Measurements from ENCODE around the gene METRN. TPM values are rescaled to one million over a fixed set of nuclear protein-coding genes. Genes with fewer than 3 reads are reported as not detected.
"Not testable (repeated sequence)": the region's sequence is repeated elsewhere in the genome, so short reads cannot be mapped to it uniquely, and the experiment has no call there.

The METRN gene
- total RNA-seq, 4 donors from 2014 or later = 10.0 to 30.9 (median 15.8) TPM

DNA sequence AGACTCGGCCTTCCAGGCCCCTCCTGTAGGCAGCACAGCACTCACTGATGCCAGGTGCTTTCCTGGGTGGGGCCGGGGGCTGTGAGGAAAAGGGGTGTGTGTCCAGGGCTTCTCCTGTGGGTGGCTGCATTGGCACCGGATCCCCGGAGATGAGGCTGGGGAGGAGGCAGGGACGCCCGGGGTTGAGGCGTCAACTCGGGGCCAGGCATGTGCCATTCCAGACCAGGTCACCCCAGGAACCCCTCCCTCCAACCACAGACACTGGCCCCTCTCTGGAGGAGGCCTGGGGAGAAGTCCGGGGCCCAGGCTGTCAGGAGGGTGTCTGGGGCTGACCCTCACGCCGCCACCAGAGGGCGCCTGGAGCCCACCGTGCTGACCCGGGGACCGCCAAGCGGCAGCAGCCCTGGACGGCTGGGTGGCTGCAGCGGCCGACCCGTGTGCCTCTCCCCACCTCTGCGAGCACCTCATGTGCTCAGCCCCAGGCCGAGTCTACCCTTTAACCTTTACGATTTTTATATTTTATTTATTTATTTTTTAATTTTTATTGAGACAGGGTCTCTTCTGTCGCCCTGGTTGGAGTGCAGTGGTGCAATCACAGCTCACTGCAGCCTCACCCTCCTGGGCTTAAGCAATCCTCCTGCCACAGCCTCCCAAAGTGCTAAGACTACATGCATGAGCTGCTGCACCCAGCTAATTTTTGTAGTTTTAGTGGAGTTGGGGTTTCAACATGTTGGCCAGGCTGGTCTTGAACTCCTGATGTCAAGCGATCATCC, 3.2 kb upstream of the METRN start:
- peaks cover 79% of the 10 kb centered on the region for H3K27me3 ChIP-seq
- TF ChIP-seq POLR2A (IDR thresholded peaks at IDR 0.05) = no peak
- no peak for TF ChIP-seq EP300 (IDR thresholded peaks at IDR 0.05)
- TF ChIP-seq, protein P1, sequence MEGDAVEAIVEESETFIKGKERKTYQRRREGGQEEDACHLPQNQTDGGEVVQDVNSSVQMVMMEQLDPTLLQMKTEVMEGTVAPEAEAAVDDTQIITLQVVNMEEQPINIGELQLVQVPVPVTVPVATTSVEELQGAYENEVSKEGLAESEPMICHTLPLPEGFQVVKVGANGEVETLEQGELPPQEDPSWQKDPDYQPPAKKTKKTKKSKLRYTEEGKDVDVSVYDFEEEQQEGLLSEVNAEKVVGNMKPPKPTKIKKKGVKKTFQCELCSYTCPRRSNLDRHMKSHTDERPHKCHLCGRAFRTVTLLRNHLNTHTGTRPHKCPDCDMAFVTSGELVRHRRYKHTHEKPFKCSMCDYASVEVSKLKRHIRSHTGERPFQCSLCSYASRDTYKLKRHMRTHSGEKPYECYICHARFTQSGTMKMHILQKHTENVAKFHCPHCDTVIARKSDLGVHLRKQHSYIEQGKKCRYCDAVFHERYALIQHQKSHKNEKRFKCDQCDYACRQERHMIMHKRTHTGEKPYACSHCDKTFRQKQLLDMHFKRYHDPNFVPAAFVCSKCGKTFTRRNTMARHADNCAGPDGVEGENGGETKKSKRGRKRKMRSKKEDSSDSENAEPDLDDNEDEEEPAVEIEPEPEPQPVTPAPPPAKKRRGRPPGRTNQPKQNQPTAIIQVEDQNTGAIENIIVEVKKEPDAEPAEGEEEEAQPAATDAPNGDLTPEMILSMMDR (IDR thresholded peaks at IDR 0.05) = peak; percentile 85 to 93

GRCh38 chr16:712740-713250, 2.1 kb upstream of the METRN start:
- H3K9me3 ChIP-seq; DNase-seq (ENCODE audit: low spot score in 2 of 2); H3K4me3 ChIP-seq; H3K36me3 ChIP-seq; H3K27ac ChIP-seq: not testable (repeated sequence)
- H3K4me1 ChIP-seq = peaks cover 26% of the 10 kb centered on the region
- TF ChIP-seq, protein P1 (IDR thresholded peaks at IDR 0.05) = peak; percentile 14 to 28
- H3K27me3 ChIP-seq = peaks cover 79% of the 10 kb centered on the region
- 31% methylated on average over 12 of the region's 13 CpGs for WGBS

More for the DNA sequence above, 3.2 kb upstream of the METRN start:
- Histone ChIP-seq H3K4me1 (peaks cover 33% of the 10 kb centered on the region), H3K4me3 (no peak overlapping the region), H3K9me3 (no peaks in the 10 kb centered on the region), H3K36me3 (no peaks in the 10 kb centered on the region), H3K27ac (no peak overlapping the region)
- 9% methylated on average over 16 of the region's 25 CpGs for WGBS
- no peak for DNase-seq (ENCODE audit: low spot score in 2 of 2)

- Histone ChIP-seq H3K4me1 (peaks cover 26% of the 10 kb centered on the region), H3K9me3 (no peaks in the 10 kb centered on the region), H3K27me3 (peaks cover 67% of the 10 kb centered on the region), H3K36me3 (no peaks in the 10 kb centered on the region), H3K27ac (no peak overlapping the region), H3K4me3 (no peak overlapping the region)
- TF ChIP-seq POLR2A (IDR thresholded peaks at IDR 0.05) = no peak
- TF ChIP-seq EP300 (IDR thresholded peaks at IDR 0.05) = no peak
- 63% methylated on average over 1 of the region's 11 CpGs for WGBS
- DNase-seq (ENCODE audit: low spot score in 2 of 2) = no peak
These were observed 839 bp upstream of the METRN start for GRCh38 chr16:714079-714478.

- TF ChIP-seq, protein P1 (IDR thresholded peaks at IDR 0.05) = no peak
- TF ChIP-seq POLR2A (IDR thresholded peaks at IDR 0.05) (no peak), POLR2AphosphoS5 (IDR thresholded peaks at IDR 0.05) (no peak), EP300 (IDR thresholded peaks at IDR 0.05) (no peak)
- Histone ChIP-seq H3K4me3 (peak overlapping the region; percentile 76), H3K36me3 (no peaks in the 10 kb centered on the region), H3K9me3 (no peaks in the 10 kb centered on the region), H3K27ac (no peak overlapping the region), H3K27me3 (peaks cover 52% of the 10 kb centered on the region), H3K4me1 (peaks cover 35% of the 10 kb centered on the region)
- WGBS = 4% methylated on average over 8 of the region's 74 CpGs
- no peak for DNase-seq (ENCODE audit: low spot score in 2 of 2)
These were observed 720 bp downstream of the METRN start for GRCh38 chr16:715477-716199.

- no peak for DNase-seq (ENCODE audit: low spot score in 2 of 2)
- peaks cover 46% of the 10 kb centered on the region for H3K27me3 ChIP-seq
These were observed 1.3 kb downstream of the METRN start for GRCh38 chr16:716200-716568.

More at GRCh38 chr16:716200-716568, 1.3 kb downstream of the METRN start:
- peak overlapping the region; percentile 76 for H3K4me3 ChIP-seq
- TF ChIP-seq POLR2A (IDR thresholded peaks at IDR 0.05) (no peak), POLR2AphosphoS5 (IDR thresholded peaks at IDR 0.05) (no peak), EP300 (IDR thresholded peaks at IDR 0.05) (no peak)
- TF ChIP-seq, protein P1 (IDR thresholded peaks at IDR 0.05) = no peak
- no CpG with 5 or more reads among the region's 12 CpGs for WGBS
- no peak overlapping the region for H3K27ac ChIP-seq
- H3K36me3 ChIP-seq = no peaks in the 10 kb centered on the region
- H3K9me3 ChIP-seq = no peaks in the 10 kb centered on the region
- H3K4me1 ChIP-seq = peaks cover 40% of the 10 kb centered on the region
